A549 (cell line): ENCODE results near the gene PGM5. TPM values are rescaled to one million over a fixed set of nuclear protein-coding genes. Genes with fewer than 3 reads are reported as not detected.

Experiments
- ATAC-seq, 2 experiments: fragments of 200-7000 bp in 1 of 2; fragments of >200 bp in 1 of 2; cut with Nextera tagmentation in 1 of 2; cut with Tn5 transposase in 1 of 2; 3 replicates each; pipeline versions ENCODE4 v1.8.0 to v1.9.1; 2018 to 2020; ENCODE audit warnings: mild to moderate bottlenecking in 1 of 2, moderate library complexity in 1 of 2
- CTCF ChIA-PET: fragments of 300-600 bp; sonication (Branson Sonifier 250); formaldehyde crosslinking; extraction: SDS; loops from one replicate; lab custom pipeline; 2021; ENCODE audit warnings: antibody characterized with exemption, inconsistent platforms; lab: Yijun Ruan, JAX
- POLR2A ChIA-PET: fragments of 350-600 bp; formaldehyde crosslinking; extraction: SDS; loops from one replicate; lab custom pipeline; 2021; ENCODE audit warnings: antibody characterized with exemption, inconsistent platforms; lab: Yijun Ruan, JAX
- DNase-seq, 2 experiments: peaks; one replicate each; pipeline versions ENCODE4 v3.0.0 to v3.0.0-alpha.2; 2011 to 2016; ENCODE audit warnings: low read depth in 1 of 2, low spot score in 1 of 2
- FAIRE-seq: peaks from 2 replicates; lab custom pipeline; 2011; peaks lifted over from hg19 to GRCh38; lab: Jason Lieb, UNC
- H3K27ac ChIP-seq, 2 experiments: fragments of >200 bp; sonication (Bioruptor Twin); formaldehyde crosslinking; 3 replicates each; pipeline ENCODE4 v1.5.1; 2016 to 2017
- H3K4me1 ChIP-seq: fragments of >200 bp; sonication (Bioruptor Twin); formaldehyde crosslinking; 3 replicates; pipeline ENCODE4 v1.6.1; 2016
- H3K4me2 ChIP-seq: fragments of >200 bp; sonication (Bioruptor Twin); formaldehyde crosslinking; 3 replicates; pipeline ENCODE4 v1.6.1; 2016
- H3K4me3 ChIP-seq: fragments of >200 bp; sonication (Bioruptor Twin); formaldehyde crosslinking; 3 replicates; pipeline ENCODE4 v1.5.1; 2016
- H3K9me3 ChIP-seq: fragments of >200 bp; sonication (Bioruptor Twin); formaldehyde crosslinking; 3 replicates; pipeline ENCODE4 v1.6.1; 2016
- BCL3 ChIP-seq: fragments of >200 bp; sonication (Bioruptor Twin); formaldehyde crosslinking; IDR thresholded peaks from 3 replicates; pipeline ENCODE4 v1.6.1; 2016
- CEBPB ChIP-seq, 2 experiments: fragments of >200 bp in 1 of 2; sonication (Bioruptor Twin) in 1 of 2; formaldehyde crosslinking in 1 of 2; IDR thresholded peaks; 2 replicates each; pipeline ENCODE4 v1.6.1; 2012 to 2016
- CTCF ChIP-seq: fragments of >200 bp; sonication (Bioruptor Twin); formaldehyde crosslinking; IDR thresholded peaks from 3 replicates; pipeline ENCODE4 v1.5.1; 2016
- EHF ChIP-seq: fragments of 250-450 bp; sonication (Bioruptor Pico); IDR thresholded peaks from 2 replicates; pipeline ENCODE4 v1.5.0; 2020; ENCODE audit warnings: mild to moderate bottlenecking
- EHMT2 ChIP-seq: fragments of 200-600 bp; sonication (generic); IDR thresholded peaks from 2 replicates; pipeline ENCODE4 v1.6.1; 2016; ENCODE audit warnings: antibody characterized with exemption, low read depth, mild to moderate bottlenecking, moderate library complexity
- EP300 ChIP-seq, 2 experiments: fragments of >200 bp; sonication (Bioruptor Twin); formaldehyde crosslinking; IDR thresholded peaks; 2 replicates in 1 of 2; 3 replicates in 1 of 2; pipeline ENCODE4 v1.6.1; 2016 to 2017
- ESRRA ChIP-seq: fragments of 150-350 bp; IDR thresholded peaks from 2 replicates; pipeline ENCODE4 v1.6.1; 2014; ENCODE audit warnings: mild to moderate bottlenecking, low read length, borderline replicate concordance
- FOXS1 ChIP-seq: fragments of 250-450 bp; sonication (Bioruptor Pico); IDR thresholded peaks from 2 replicates; pipeline ENCODE4 v1.5.0; 2020; ENCODE audit warnings: mild to moderate bottlenecking, moderate library complexity
- GATA3 ChIP-seq: IDR thresholded peaks from 2 replicates; pipeline ENCODE4 v1.6.1; 2012; ENCODE audit warnings: borderline replicate concordance
- HDAC2 ChIP-seq: fragments of 200-600 bp; sonication (generic); IDR thresholded peaks from 2 replicates; pipeline ENCODE4 v1.6.1; 2016
- HEYL ChIP-seq: fragments of 250-450 bp; sonication (Bioruptor Pico); IDR thresholded peaks from 2 replicates; pipeline ENCODE4 v1.8.0; 2021; ENCODE audit warnings: mild to moderate bottlenecking, moderate library complexity
- HOXB13 ChIP-seq: fragments of 250-450 bp; sonication (Bioruptor Pico); IDR thresholded peaks from 2 replicates; pipeline ENCODE4 v1.5.0; 2020; ENCODE audit warnings: low read depth, mild to moderate bottlenecking, moderate library complexity
- JUN ChIP-seq, 2 experiments: fragments of >200 bp; sonication (Bioruptor Twin); formaldehyde crosslinking; IDR thresholded peaks; 2 replicates in 1 of 2; 3 replicates in 1 of 2; pipeline ENCODE4 v1.6.1; 2016 to 2017
- JUNB ChIP-seq: fragments of >200 bp; sonication (Bioruptor Twin); formaldehyde crosslinking; IDR thresholded peaks from 2 replicates; pipeline ENCODE4 v1.6.1; 2016
- MAFK ChIP-seq: fragments of 450-650 bp; IDR thresholded peaks from 2 replicates; pipeline ENCODE4 v1.6.1; 2014; ENCODE audit not compliant: partially characterized antibody
- MAX ChIP-seq: IDR thresholded peaks from 2 replicates; pipeline ENCODE4 v1.6.1; 2012
- MYC ChIP-seq: IDR thresholded peaks from 2 replicates; pipeline ENCODE4 v1.6.1; 2012; ENCODE audit warnings: mild to moderate bottlenecking, inconsistent platforms, low read length, improper control_type of control experiment, borderline replicate concordance
- NFE2L2 ChIP-seq: fragments of 150-350 bp; conservative IDR thresholded peaks from 2 replicates; pipeline ENCODE4 v1.6.1; 2014; ENCODE audit warnings: low read length
- PBX3 ChIP-seq: IDR thresholded peaks from 2 replicates; pipeline ENCODE4 v1.6.1; 2012
- PHF8 ChIP-seq: fragments of 200-600 bp; sonication (generic); IDR thresholded peaks from 2 replicates; pipeline ENCODE4 v1.6.1; 2016; ENCODE audit warnings: low read depth, mild to moderate bottlenecking, antibody characterized with exemption, moderate library complexity, borderline replicate concordance
- POLR2A ChIP-seq: IDR thresholded peaks from 2 replicates; pipeline ENCODE4 v1.6.1; 2012; ENCODE audit warnings: mild to moderate bottlenecking, low read length
- RARB ChIP-seq: fragments of 250-450 bp; sonication (Bioruptor Pico); IDR thresholded peaks from 2 replicates; pipeline ENCODE4 v1.8.0; 2021; ENCODE audit warnings: mild to moderate bottlenecking, moderate library complexity
- SREBF2 ChIP-seq: fragments of 450-650 bp; IDR thresholded peaks from 2 replicates; pipeline ENCODE4 v1.6.1; 2014; ENCODE audit warnings: mild to moderate bottlenecking, moderate library complexity
- TFCP2L1 ChIP-seq: fragments of 250-450 bp; sonication (Bioruptor Pico); IDR thresholded peaks from 2 replicates; pipeline ENCODE4 v1.5.0; 2021; ENCODE audit warnings: mild to moderate bottlenecking
- USF2 ChIP-seq: fragments of 450-650 bp; IDR thresholded peaks from 2 replicates; pipeline ENCODE4 v1.6.1; 2014; ENCODE audit warnings: antibody characterized with exemption
- ZC3H11A ChIP-seq: fragments of 450-650 bp; IDR thresholded peaks from 2 replicates; pipeline ENCODE4 v1.6.1; 2014; ENCODE audit warnings: antibody characterized with exemption, mild to moderate bottlenecking
- WGBS: methylation state at CpG from one replicate; pipeline ENCODE4 v1.1.6; 2017; ENCODE audit errors: missing lambda C conversion rate; 5-methylcytosine and 5-hydroxymethylcytosine counted together
- polyA plus RNA-seq, 4 experiments: library from polyadenylated mRNA; depleted of rRNA in 3 of 4; stranded (reverse); fragments of >200 nt; fragmentation: RNase III in 1 of 4; extraction: RNeasy Plus Mini Kit Qiagen cat#74134 plus additional on column Dnase treatment in 1 of 4; gene quantifications; 2 replicates in 3 of 4; 3 replicates in 1 of 4; pipeline ENCODE4 v1.2.3, GENCODE V29; 2011 to 2017

Gene PGM5
- polyA plus RNA-seq, 2 of the 4 experiments (the other 2 are of a cell fraction): 0.18 TPM; not detected in 1

- POLR2A ChIA-PET: no interaction called here
- no peak for FAIRE-seq
Observed at GRCh38 chr9:68562461-68562860, 206.1 kb downstream of the PGM5 start.

GRCh38 chr9:68567565-68567964 is 211.2 kb downstream of the PGM5 start:
- DNase-seq (no peak), FAIRE-seq (no peak), ATAC-seq (no peak)
- 48% methylated on average over 3 of the region's 3 CpGs for WGBS
- Histone ChIP-seq H3K9me3 (no peaks in the 10 kb centered on the region), H3K4me2 (no peak overlapping the region), H3K4me1 (no peaks in the 10 kb centered on the region), H3K27ac (no peak overlapping the region), H3K4me3 (no peak overlapping the region)
- POLR2A ChIA-PET: no interaction called here
- CTCF ChIA-PET: interaction anchor here (0.6 to 1.4 kb wide), 9 partner anchors 9 to 432 kb away, joined by 3 to 5 read pairs (median 3); no protein-coding TSS in a partner anchor
- no peak for TF ChIP-seq USF2
- TF ChIP-seq EHF (CRISPR knock-in tag): no peak
- no peak for TF ChIP-seq BCL3
- TF ChIP-seq PHF8: no peak
- no peak for TF ChIP-seq EHMT2
- TF ChIP-seq CEBPB (IDR thresholded peaks at IDR 0.05): no peak
- no peak for TF ChIP-seq TFCP2L1
- TF ChIP-seq MYC: no peak
- TF ChIP-seq HOXB13: no peak
- TF ChIP-seq MAFK: no peak
- TF ChIP-seq CTCF: no peak
- no peak for TF ChIP-seq ESRRA
- no peak for TF ChIP-seq NFE2L2
- TF ChIP-seq JUN (IDR thresholded peaks at IDR 0.05): no peak
- TF ChIP-seq RARB (CRISPR knock-in tag): no peak
- TF ChIP-seq FOXS1 (CRISPR knock-in tag): no peak
- TF ChIP-seq PBX3: no peak
- no peak for TF ChIP-seq HDAC2
- TF ChIP-seq ZC3H11A: no peak

More at GRCh38 chr9:68562461-68562860, 206.1 kb downstream of the PGM5 start:
- H3K4me2 ChIP-seq: no peak overlapping the region
- 25% methylated on average over 2 of the region's 2 CpGs for WGBS
- TF ChIP-seq HEYL (CRISPR knock-in tag) (no peak), PHF8 (no peak), EP300 (IDR thresholded peaks at IDR 0.05) (no peak), CEBPB (IDR thresholded peaks at IDR 0.05) (no peak), MAX (no peak), GATA3 (no peak), MYC (no peak), JUNB (no peak), POLR2A (no peak), SREBF2 (no peak)
- TF ChIP-seq, all 56 proteins: peak for 0
- CTCF ChIA-PET: interaction anchor here (1.7 to 2.4 kb wide), 2 partner anchors 17 to 21 kb away, joined by 3 to 9 read pairs; no protein-coding TSS in a partner anchor
- Histone ChIP-seq H3K27ac (no peak overlapping the region), H3K4me3 (no peak overlapping the region), H3K9me3 (no peaks in the 10 kb centered on the region), H3K4me1 (no peaks in the 10 kb centered on the region)
- DNase-seq (no peak), ATAC-seq (no peak)
